Fibroblast of lung (primary cell): Measurements from ENCODE around the gene ANKMY1.

ENCODE experiments used
- EZH2 ChIP-seq: IDR thresholded peaks from 2 replicates; pipeline ENCODE4 v1.5.1; 2012; ENCODE audit warnings: low read length, control low read depth, mild to moderate bottlenecking; ENCODE audit errors: missing control alignments
- TF ChIP-seq, protein P1 (sequence below), 2 donors: IDR thresholded peaks in 1 of 2; conservative IDR thresholded peaks in 1 of 2; 1 replicate in 1 of 2; 2 replicates in 1 of 2; pipeline ENCODE4 v1.5.1; 2011 to 2012; ENCODE audit warnings: low read length in 2 of 2, control low read depth in 1 of 2, inconsistent platforms in 1 of 2, low read depth in 1 of 2, mild to moderate bottlenecking in 1 of 2

- TF ChIP-seq, protein P1, sequence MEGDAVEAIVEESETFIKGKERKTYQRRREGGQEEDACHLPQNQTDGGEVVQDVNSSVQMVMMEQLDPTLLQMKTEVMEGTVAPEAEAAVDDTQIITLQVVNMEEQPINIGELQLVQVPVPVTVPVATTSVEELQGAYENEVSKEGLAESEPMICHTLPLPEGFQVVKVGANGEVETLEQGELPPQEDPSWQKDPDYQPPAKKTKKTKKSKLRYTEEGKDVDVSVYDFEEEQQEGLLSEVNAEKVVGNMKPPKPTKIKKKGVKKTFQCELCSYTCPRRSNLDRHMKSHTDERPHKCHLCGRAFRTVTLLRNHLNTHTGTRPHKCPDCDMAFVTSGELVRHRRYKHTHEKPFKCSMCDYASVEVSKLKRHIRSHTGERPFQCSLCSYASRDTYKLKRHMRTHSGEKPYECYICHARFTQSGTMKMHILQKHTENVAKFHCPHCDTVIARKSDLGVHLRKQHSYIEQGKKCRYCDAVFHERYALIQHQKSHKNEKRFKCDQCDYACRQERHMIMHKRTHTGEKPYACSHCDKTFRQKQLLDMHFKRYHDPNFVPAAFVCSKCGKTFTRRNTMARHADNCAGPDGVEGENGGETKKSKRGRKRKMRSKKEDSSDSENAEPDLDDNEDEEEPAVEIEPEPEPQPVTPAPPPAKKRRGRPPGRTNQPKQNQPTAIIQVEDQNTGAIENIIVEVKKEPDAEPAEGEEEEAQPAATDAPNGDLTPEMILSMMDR (conservative IDR thresholded peaks at IDR 0.05 in 1 of 2, IDR thresholded peaks at IDR 0.05 in 1 of 2; ENCODE audit: low read depth in 1 of 2, low read length in 2 of 2): no peak
- no peak for TF ChIP-seq EZH2
Measured at GRCh38 chr2:240472078-240472790, 85.6 kb downstream of the ANKMY1 start.
